SK-N-SH (cell line): ENCODE results near the gene INO80C. TPM values are rescaled to one million over a fixed set of nuclear protein-coding genes. Genes with fewer than 3 reads are reported as not detected.

Experiments used
- CTCF ChIA-PET: fragments of 300-600, 350-600 bp; formaldehyde crosslinking; extraction: SDS; loops from one replicate; lab custom pipeline; 2021; lab: Yijun Ruan, JAX
- POLR2A ChIA-PET: fragments of 350-600 bp; sonication (Branson Sonifier 250); formaldehyde crosslinking; extraction: SDS; loops from one replicate; lab custom pipeline; 2020; ENCODE audit warnings: antibody characterized with exemption, inconsistent platforms; lab: Yijun Ruan, JAX
- DNase-seq: peaks from one replicate; pipeline ENCODE4 v3.0.0; 2012
- H2AFZ ChIP-seq: fragments of 200-600 bp; sonication (generic); 2 replicates; pipeline ENCODE4 v1.8.1; 2016; ENCODE audit warnings: antibody characterized with exemption, mild to moderate bottlenecking, low read depth
- H3F3A ChIP-seq: fragments of 200-600 bp; sonication (generic); replicated peaks from 2 replicates; pipeline ENCODE3; 2016; ENCODE audit warnings: antibody characterized with exemption, mild to moderate bottlenecking; ENCODE audit not compliant: insufficient read depth
- H3K27ac ChIP-seq, 2 experiments: fragments of 200-500 bp in 1 of 2; fragments of 200-600 bp in 1 of 2; sonication (Bioruptor generic) in 1 of 2; sonication (generic), shearing (Covaris generic) in 1 of 2; 2 replicates each; pipeline versions ENCODE4 v1.5.1 to v1.6.1; 2014 to 2016; ENCODE audit warnings: low read depth in 2 of 2, inconsistent platforms in 1 of 2, low read length in 1 of 2, mild to moderate bottlenecking in 1 of 2, mixed read lengths in 1 of 2
- H3K27me3 ChIP-seq: fragments of 200-600 bp; sonication (generic), shearing (Covaris generic); 2 replicates; pipeline ENCODE4 v1.6.1; 2016; ENCODE audit warnings: mixed run types; ENCODE audit not compliant: insufficient read depth
- H3K36me3 ChIP-seq, 2 experiments: fragments of 200-500 bp in 1 of 2; fragments of 200-600 bp in 1 of 2; sonication (Bioruptor generic) in 1 of 2; sonication (generic) in 1 of 2; replicated peaks in 1 of 2; 2 replicates each; pipeline versions ENCODE3 to v1.5.1; 2014 to 2016; ENCODE audit warnings: low read length in 1 of 2, mild to moderate bottlenecking in 1 of 2; ENCODE audit not compliant: insufficient read depth in 2 of 2, control insufficient read depth in 1 of 2
- H3K4me1 ChIP-seq, 2 experiments: fragments of 200-500 bp in 1 of 2; fragments of 200-600 bp in 1 of 2; sonication (Bioruptor generic) in 1 of 2; sonication (generic), shearing (Covaris generic) in 1 of 2; 2 replicates each; pipeline versions ENCODE4 v1.5.1 to v1.6.1; 2014 to 2016; ENCODE audit warnings: low read depth in 1 of 2, low read length in 1 of 2, mixed run types in 1 of 2; ENCODE audit not compliant: insufficient read depth in 2 of 2, control insufficient read depth in 1 of 2
- H3K4me2 ChIP-seq: fragments of 200-600 bp; sonication (generic), shearing (Covaris generic); 2 replicates; pipeline ENCODE4 v1.6.1; 2017; ENCODE audit warnings: mixed run types
- H3K4me3 ChIP-seq, 2 experiments: fragments of 200-500 bp in 1 of 2; fragments of 200-600 bp in 1 of 2; sonication (Bioruptor generic) in 1 of 2; sonication (generic), shearing (Covaris generic) in 1 of 2; 2 replicates each; pipeline versions ENCODE4 v1.5.1 to v1.8.1; 2014 to 2016; ENCODE audit warnings: low read depth in 2 of 2, inconsistent platforms in 1 of 2, low read length in 1 of 2, mild to moderate bottlenecking in 1 of 2, mixed read lengths in 1 of 2, moderate library complexity in 1 of 2
- H3K79me2 ChIP-seq: fragments of 200-600 bp; sonication (generic); 2 replicates; pipeline ENCODE4 v1.8.1; 2017; ENCODE audit warnings: mild to moderate bottlenecking; ENCODE audit not compliant: insufficient read depth
- H3K9ac ChIP-seq: fragments of 200-600 bp; sonication (generic); 2 replicates; pipeline ENCODE4 v1.6.1; 2017; ENCODE audit warnings: mixed run types
- H3K9me2 ChIP-seq: fragments of 200-600 bp; sonication (generic); 2 replicates; pipeline ENCODE4 v1.6.1; 2017; ENCODE audit warnings: mixed run types
- H3K9me3 ChIP-seq: fragments of 200-600 bp; sonication (generic); 2 replicates; pipeline ENCODE4 v1.6.1; 2017; ENCODE audit warnings: mixed run types, mild to moderate bottlenecking, moderate library complexity
- H4K20me1 ChIP-seq: fragments of 200-600 bp; sonication (generic); 2 replicates; pipeline ENCODE4 v1.6.1; 2017; ENCODE audit warnings: mild to moderate bottlenecking, mixed run types; ENCODE audit not compliant: insufficient read depth
- ELF1 ChIP-seq: IDR thresholded peaks from 2 replicates; pipeline ENCODE4 v1.4.0; 2012
- EP300 ChIP-seq, 2 experiments: IDR thresholded peaks; 2 replicates each; pipeline versions ENCODE4 v1.4.0 to v1.6.1; 2012; ENCODE audit warnings: borderline replicate concordance in 1 of 2, low read depth in 1 of 2, low read length in 1 of 2
- FOSL2 ChIP-seq: IDR thresholded peaks from 2 replicates; pipeline ENCODE4 v1.4.0; 2012; ENCODE audit warnings: low read depth, mild to moderate bottlenecking, moderate library complexity, borderline replicate concordance
- FOXJ3 ChIP-seq: sonication (generic); formaldehyde crosslinking; IDR thresholded peaks from 2 replicates; pipeline ENCODE4 v1.5.1; 2020; ENCODE audit warnings: mild to moderate bottlenecking, missing genetic modification reagents
- FOXM1 ChIP-seq: IDR thresholded peaks from 2 replicates; pipeline ENCODE4 v1.4.0; 2012; ENCODE audit warnings: low read depth, mild to moderate bottlenecking
- GABPA ChIP-seq: IDR thresholded peaks from 2 replicates; pipeline ENCODE4 v1.4.0; 2012; ENCODE audit warnings: low read depth, mild to moderate bottlenecking
- GATA2 ChIP-seq: sonication (generic); formaldehyde crosslinking; IDR thresholded peaks from 2 replicates; pipeline ENCODE4 v1.5.0; 2020; ENCODE audit warnings: mild to moderate bottlenecking, missing genetic modification reagents
- MEF2A ChIP-seq: IDR thresholded peaks from 2 replicates; pipeline ENCODE4 v1.4.0; 2012; ENCODE audit warnings: low read depth, borderline replicate concordance
- NRF1 ChIP-seq: IDR thresholded peaks from 2 replicates; pipeline ENCODE4 v1.6.1; 2012; ENCODE audit warnings: low read depth, mild to moderate bottlenecking, low read length
- POLR2AphosphoS5 ChIP-seq: IDR thresholded peaks from 2 replicates; pipeline ENCODE4 v1.6.1; 2012; ENCODE audit warnings: low read depth, low read length
- SIN3A ChIP-seq: IDR thresholded peaks from 2 replicates; pipeline ENCODE4 v1.6.1; 2012; ENCODE audit warnings: low read depth, mild to moderate bottlenecking, low read length, moderate library complexity, borderline replicate concordance
- SMC3 ChIP-seq: IDR thresholded peaks from 2 replicates; pipeline ENCODE4 v1.6.1; 2012; ENCODE audit warnings: low read depth, low read length, improper control_type of control experiment
- TAF1 ChIP-seq: IDR thresholded peaks from 2 replicates; pipeline ENCODE4 v1.6.1; 2012; ENCODE audit warnings: low read depth, mild to moderate bottlenecking, low read length, moderate library complexity, borderline replicate concordance
- TCF12 ChIP-seq: IDR thresholded peaks from 2 replicates; pipeline ENCODE4 v1.4.0; 2012
- YY1 ChIP-seq: IDR thresholded peaks from 2 replicates; pipeline ENCODE4 v1.4.0; 2012; ENCODE audit warnings: low read depth, mild to moderate bottlenecking
- WGBS: methylation state at CpG from one replicate; pipeline ENCODE4 v1.1.6; 2017; ENCODE audit warnings: low lambda C conversion rate; 5-methylcytosine and 5-hydroxymethylcytosine counted together
- polyA plus RNA-seq, 3 experiments: library from polyadenylated mRNA; depleted of rRNA; stranded (reverse); fragments of >200 nt; gene quantifications; 2 replicates each; pipeline ENCODE4 v1.2.3, GENCODE V29; 2012
- TF ChIP-seq, protein P1 (sequence below): IDR thresholded peaks from 2 replicates; pipeline ENCODE4 v1.4.0; 2012; ENCODE audit warnings: low read depth, borderline replicate concordance
- TF ChIP-seq, protein P2 (sequence below): fragments of 150-350 bp; IDR thresholded peaks from 2 replicates; pipeline ENCODE4 v1.6.1; 2016; ENCODE audit warnings: mild to moderate bottlenecking, low read depth, low read length
- TF ChIP-seq, protein P3 (sequence below): IDR thresholded peaks from 2 replicates; pipeline ENCODE4 v1.4.0; 2012; ENCODE audit warnings: low read depth
- TF ChIP-seq, protein P4 (sequence below): IDR thresholded peaks from 2 replicates; pipeline ENCODE4 v1.4.0; 2012; ENCODE audit warnings: low read depth, borderline replicate concordance

The INO80C gene
- polyA plus RNA-seq, 1 of the 3 experiments (the other 2 are of a cell fraction) = 17.0 TPM

DNA sequence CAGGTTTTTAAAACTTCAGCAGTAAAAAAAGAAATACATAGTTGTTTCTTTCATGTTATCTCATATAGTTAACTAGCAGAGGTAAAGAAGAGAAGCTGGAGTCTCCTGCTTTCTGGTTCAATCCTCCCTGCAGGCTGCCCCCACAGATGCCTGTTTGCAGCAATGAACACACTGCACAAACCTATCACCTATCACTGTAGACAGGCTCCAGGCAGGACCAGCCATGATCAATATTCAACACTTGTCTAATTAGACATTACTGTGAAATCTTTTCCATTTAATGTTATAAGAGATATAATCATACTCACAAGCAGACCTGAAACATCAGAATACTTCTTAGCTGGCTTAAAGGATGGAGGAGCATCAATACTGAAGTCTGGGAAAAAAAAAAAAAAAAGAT, 19.8 kb downstream of the INO80C start (continued):
- TF ChIP-seq POLR2AphosphoS5 = no peak
- no peak for TF ChIP-seq TCF12
- TF ChIP-seq FOSL2 = no peak
- TF ChIP-seq ELF1 = no peak
- TF ChIP-seq NRF1 = no peak
- TF ChIP-seq GABPA = no peak
- TF ChIP-seq, protein P1, sequence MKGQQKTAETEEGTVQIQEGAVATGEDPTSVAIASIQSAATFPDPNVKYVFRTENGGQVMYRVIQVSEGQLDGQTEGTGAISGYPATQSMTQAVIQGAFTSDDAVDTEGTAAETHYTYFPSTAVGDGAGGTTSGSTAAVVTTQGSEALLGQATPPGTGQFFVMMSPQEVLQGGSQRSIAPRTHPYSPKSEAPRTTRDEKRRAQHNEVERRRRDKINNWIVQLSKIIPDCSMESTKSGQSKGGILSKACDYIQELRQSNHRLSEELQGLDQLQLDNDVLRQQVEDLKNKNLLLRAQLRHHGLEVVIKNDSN = no peak
- no peak for TF ChIP-seq YY1
- TF ChIP-seq EP300 (IDR thresholded peaks at IDR 0.05; ENCODE audit: borderline replicate concordance in 1 of 2, low read depth in 1 of 2, low read length in 1 of 2) = no peak
- no peak for TF ChIP-seq SIN3A
- no peak for TF ChIP-seq SMC3

DNA sequence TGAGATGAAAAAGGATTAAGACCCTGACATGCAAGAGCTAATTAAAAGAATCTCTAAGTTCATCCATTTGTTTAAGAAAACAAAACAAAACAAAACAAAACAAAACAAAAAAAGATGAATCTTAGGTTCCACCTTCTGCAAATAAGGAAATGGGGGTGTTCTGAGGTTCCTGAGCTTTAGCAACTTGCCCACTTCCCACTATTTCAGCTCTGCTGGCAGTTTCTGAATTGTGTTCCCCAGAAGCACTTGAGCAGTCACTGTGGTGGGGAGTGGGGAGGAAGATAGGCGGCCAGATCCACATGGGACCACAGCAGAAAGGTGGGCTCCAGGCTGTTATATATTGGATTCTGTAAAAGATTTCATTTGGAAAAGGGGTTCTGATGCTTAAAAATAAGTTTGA, 20.3 kb downstream of the INO80C start:
- H3K4me1 ChIP-seq = no peaks in the 10 kb centered on the region
- H3K36me3 ChIP-seq = peaks cover 0 to 3% of the 10 kb centered on the region in 2 experiments
- no peak overlapping the region for H2AFZ ChIP-seq
- no peaks in the 10 kb centered on the region for H3K9me3 ChIP-seq
- CTCF ChIA-PET = no interaction called here
- DNase-seq = no peak
- H3K9me2 ChIP-seq = no peaks in the 10 kb centered on the region
- H3K27me3 ChIP-seq = no peaks in the 10 kb centered on the region
- no peak overlapping the region for H3K4me2 ChIP-seq
- WGBS = 88% methylated on average over 1 of the region's 1 CpG
- no peak for TF ChIP-seq FOSL2
- TF ChIP-seq TCF12 = no peak
- TF ChIP-seq SIN3A = no peak
- TF ChIP-seq POLR2AphosphoS5 = no peak
- TF ChIP-seq FOXJ3 (CRISPR knock-in tag) = no peak
- TF ChIP-seq, protein P2, sequence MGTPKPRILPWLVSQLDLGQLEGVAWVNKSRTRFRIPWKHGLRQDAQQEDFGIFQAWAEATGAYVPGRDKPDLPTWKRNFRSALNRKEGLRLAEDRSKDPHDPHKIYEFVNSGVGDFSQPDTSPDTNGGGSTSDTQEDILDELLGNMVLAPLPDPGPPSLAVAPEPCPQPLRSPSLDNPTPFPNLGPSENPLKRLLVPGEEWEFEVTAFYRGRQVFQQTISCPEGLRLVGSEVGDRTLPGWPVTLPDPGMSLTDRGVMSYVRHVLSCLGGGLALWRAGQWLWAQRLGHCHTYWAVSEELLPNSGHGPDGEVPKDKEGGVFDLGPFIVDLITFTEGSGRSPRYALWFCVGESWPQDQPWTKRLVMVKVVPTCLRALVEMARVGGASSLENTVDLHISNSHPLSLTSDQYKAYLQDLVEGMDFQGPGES = no peak
- TF ChIP-seq TAF1 = no peak
- TF ChIP-seq, protein P3, sequence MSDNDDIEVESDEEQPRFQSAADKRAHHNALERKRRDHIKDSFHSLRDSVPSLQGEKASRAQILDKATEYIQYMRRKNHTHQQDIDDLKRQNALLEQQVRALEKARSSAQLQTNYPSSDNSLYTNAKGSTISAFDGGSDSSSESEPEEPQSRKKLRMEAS = no peak
- H3K79me2 ChIP-seq = no peaks in the 10 kb centered on the region
- POLR2A ChIA-PET = no interaction called here
- no peaks in the 10 kb centered on the region for H3F3A ChIP-seq
- H3K27ac ChIP-seq = no peak overlapping the region
- no peak overlapping the region for H3K4me3 ChIP-seq
- H3K9ac ChIP-seq = no peak overlapping the region
- H4K20me1 ChIP-seq = no peaks in the 10 kb centered on the region

DNA sequence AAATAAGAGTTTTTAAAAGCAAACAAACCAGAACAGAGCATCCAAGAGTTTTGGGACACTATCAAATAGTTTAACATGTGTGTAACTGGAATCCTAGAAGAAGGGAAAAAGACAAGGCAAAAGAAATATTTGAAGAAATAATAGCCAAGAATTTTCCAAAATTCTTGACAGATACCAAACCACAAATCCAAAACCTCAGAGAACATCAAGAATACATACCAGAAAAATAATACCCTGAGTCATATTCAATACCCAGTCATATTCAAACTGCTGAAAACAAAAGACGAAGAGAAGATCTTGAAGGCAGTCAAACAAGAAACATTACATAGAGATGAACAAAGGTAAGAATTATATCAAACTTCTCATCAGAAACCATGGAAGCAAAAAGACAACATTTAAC, 22.9 kb downstream of the INO80C start:
- Histone ChIP-seq H3K4me1 (no peaks in the 10 kb centered on the region), H3K36me3 (peaks cover 0 to 3% of the 10 kb centered on the region in 2 experiments), H3K27ac (no peak overlapping the region), H3K4me2 (no peak overlapping the region), H2AFZ (no peak overlapping the region), H3K9ac (no peak overlapping the region), H4K20me1 (no peaks in the 10 kb centered on the region), H3K79me2 (no peaks in the 10 kb centered on the region), H3K9me2 (no peaks in the 10 kb centered on the region), H3F3A (no peaks in the 10 kb centered on the region), H3K9me3 (no peaks in the 10 kb centered on the region), H3K4me3 (no peak overlapping the region), H3K27me3 (no peaks in the 10 kb centered on the region)
- CTCF ChIA-PET = no interaction called here
- 93% methylated on average over 1 of the region's 1 CpG for WGBS
- no peak for DNase-seq
- POLR2A ChIA-PET = no interaction called here
- TF ChIP-seq, protein P4, sequence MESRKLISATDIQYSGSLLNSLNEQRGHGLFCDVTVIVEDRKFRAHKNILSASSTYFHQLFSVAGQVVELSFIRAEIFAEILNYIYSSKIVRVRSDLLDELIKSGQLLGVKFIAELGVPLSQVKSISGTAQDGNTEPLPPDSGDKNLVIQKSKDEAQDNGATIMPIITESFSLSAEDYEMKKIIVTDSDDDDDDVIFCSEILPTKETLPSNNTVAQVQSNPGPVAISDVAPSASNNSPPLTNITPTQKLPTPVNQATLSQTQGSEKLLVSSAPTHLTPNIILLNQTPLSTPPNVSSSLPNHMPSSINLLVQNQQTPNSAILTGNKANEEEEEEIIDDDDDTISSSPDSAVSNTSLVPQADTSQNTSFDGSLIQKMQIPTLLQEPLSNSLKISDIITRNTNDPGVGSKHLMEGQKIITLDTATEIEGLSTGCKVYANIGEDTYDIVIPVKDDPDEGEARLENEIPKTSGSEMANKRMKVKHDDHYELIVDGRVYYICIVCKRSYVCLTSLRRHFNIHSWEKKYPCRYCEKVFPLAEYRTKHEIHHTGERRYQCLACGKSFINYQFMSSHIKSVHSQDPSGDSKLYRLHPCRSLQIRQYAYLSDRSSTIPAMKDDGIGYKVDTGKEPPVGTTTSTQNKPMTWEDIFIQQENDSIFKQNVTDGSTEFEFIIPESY = no peak
- TF ChIP-seq FOXJ3 (CRISPR knock-in tag) = no peak
- TF ChIP-seq GABPA = no peak
- TF ChIP-seq, protein P3 = no peak
- no peak for TF ChIP-seq YY1
- TF ChIP-seq EP300 (IDR thresholded peaks at IDR 0.05; ENCODE audit: borderline replicate concordance in 1 of 2, low read depth in 1 of 2, low read length in 1 of 2) = no peak
- TF ChIP-seq MEF2A = no peak
- no peak for TF ChIP-seq SIN3A
- no peak for TF ChIP-seq FOXM1
- TF ChIP-seq, protein P1 = no peak
- no peak for TF ChIP-seq GATA2 (CRISPR knock-in tag)
